Tibial nerve (tissue), 3 donors: ENCODE measurements around the gene ABHD8.

ENCODE experiments used
- EP300 ChIP-seq, 2 donors: sonication (generic); formaldehyde crosslinking; IDR thresholded peaks; one replicate each; pipeline ENCODE4 v1.6.1; 2017; ENCODE audit warnings: antibody characterized with exemption in 2 of 2, mild to moderate bottlenecking in 1 of 2
- POLR2A ChIP-seq, 2 donors: fragments of 450-650 bp; IDR thresholded peaks; one replicate each; pipeline ENCODE4 v1.6.1; 2017; ENCODE audit warnings: antibody characterized with exemption in 2 of 2, mild to moderate bottlenecking in 2 of 2, moderate library complexity in 2 of 2

GRCh38 chr19:17331045-17331558 lies 27.9 kb upstream of the ABHD8 start:
- TF ChIP-seq EP300 (IDR thresholded peaks at IDR 0.05) (no peak), POLR2A (IDR thresholded peaks at IDR 0.05) (no peak)
